Kidney (tissue), 14 donors: ENCODE data around the gene C16orf86. TPM values are rescaled to one million over a fixed set of nuclear protein-coding genes. Genes with fewer than 3 reads are reported as not detected.

Source experiments
- DNase-seq, 5 donors: peaks; one replicate each; pipeline ENCODE4 v3.0.0-alpha.2; 2013 to 2020
- FAIRE-seq: peaks from 2 replicates; lab custom pipeline; 2012; peaks lifted over from hg19 to GRCh38; lab: Jason Lieb, UNC
- H3K27ac ChIP-seq, 2 donors: one replicate each; pipeline ENCODE4 v1.7.0; 2013; ENCODE audit warnings: low read depth in 2 of 2, low read length in 2 of 2, inconsistent platforms in 1 of 2
- H3K27me3 ChIP-seq: one replicate; pipeline ENCODE4 v1.7.1; 2013; ENCODE audit warnings: low read length, inconsistent platforms; ENCODE audit not compliant: control insufficient read depth, insufficient read depth
- H3K36me3 ChIP-seq, 3 donors: one replicate each; pipeline versions ENCODE4 v1.7.0 to v1.7.1; 2013; ENCODE audit warnings: low read length in 3 of 3, control low read depth in 1 of 3, inconsistent platforms in 1 of 3; ENCODE audit not compliant: insufficient read depth in 3 of 3, control insufficient read depth in 2 of 3
- H3K4me1 ChIP-seq, 3 donors: one replicate each; pipeline versions ENCODE4 v1.7.0 to v1.7.1; 2013; ENCODE audit warnings: low read length in 3 of 3, inconsistent platforms in 1 of 3, low read depth in 1 of 3; ENCODE audit not compliant: control insufficient read depth in 2 of 3, insufficient read depth in 2 of 3
- H3K4me3 ChIP-seq, 3 donors: one replicate each; pipeline versions ENCODE4 v1.7.0 to v1.8.1; 2013; ENCODE audit warnings: low read length in 3 of 3, control low read depth in 1 of 3, inconsistent platforms in 1 of 3
- H3K9ac ChIP-seq, 3 donors: one replicate each; pipeline versions ENCODE4 v1.7.0 to v1.7.1; 2013; ENCODE audit warnings: low read length in 3 of 3, control low read depth in 1 of 3, inconsistent platforms in 1 of 3
- H3K9me3 ChIP-seq, 3 donors: one replicate each; pipeline versions ENCODE4 v1.7.0 to v1.7.1; 2013; ENCODE audit warnings: low read length in 3 of 3, control low read depth in 1 of 3, inconsistent platforms in 1 of 3; ENCODE audit not compliant: control insufficient read depth in 2 of 3, insufficient read depth in 1 of 3
- CTCF ChIP-seq: IDR thresholded peaks from 3 replicates; pipeline ENCODE4 v1.5.1; 2012; ENCODE audit warnings: mild to moderate bottlenecking, moderate library complexity, borderline replicate concordance; ENCODE audit not compliant: insufficient read depth; ENCODE audit errors: extremely low read depth
- intact Hi-C: fragments of 100-400 bp; cut with DNase I; formaldehyde crosslinking; loops from one replicate; pipeline ENCODE4 v1.11.1; 2022
- polyA plus RNA-seq: library from polyadenylated mRNA; stranded (reverse); fragments of 350-450 nt; fragmentation: Illumina TruSeq; extraction: RNeasy Lipid Tissue Mini Kit (QIAGEN cat#74804); gene quantifications from one replicate; pipeline ENCODE4 v1.2.3, GENCODE V29; 2014; ENCODE audit warnings: low read depth, low replicate concordance; ENCODE audit not compliant: insufficient read depth
- total RNA-seq: library from RNA; stranded (reverse); fragmentation: NEBNext Ultra II Directional; extraction: Animal tissue kit (Norgen Biotek cat#: 25700); gene quantifications from one replicate; pipeline ENCODE4 v1.2.1, GENCODE V29; 2021
- donor health status: control.
- donor health status: control.
- donor health status: control.
- donor health status: control.
- donor health status: control.
- donor health status: DM: yes; HTN: yes; CAD: no.
- donor health status: Normal renal cell carcinoma (clear cell type).

C16orf86 gene
- total and polyA plus RNA-seq, 2 donors from 2014 or later: 6.6 to 11.2 TPM

- DNase-seq (no peak), FAIRE-seq (no peak)
- Histone ChIP-seq H3K27ac (peak overlapping the region; percentile 37 to 85), H3K9me3 (no peaks in the 10 kb centered on the region), H3K9ac (no peak overlapping the region), H3K36me3 (no peaks in the 10 kb centered on the region), H3K4me1 (peaks cover 0 to 29% (median 25%) of the 10 kb centered on the region in 3 donors), H3K4me3 (no peak overlapping the region), H3K27me3 (no peaks in the 10 kb centered on the region)
- intact Hi-C loops: loop anchor here (10.0 kb wide), 1 partner anchor 252 kb away; no protein-coding TSS in a partner anchor
- TF ChIP-seq CTCF: no peak
These were observed 5.7 kb downstream of the C16orf86 start for GRCh38 chr16:67672306-67672705.

DNA sequence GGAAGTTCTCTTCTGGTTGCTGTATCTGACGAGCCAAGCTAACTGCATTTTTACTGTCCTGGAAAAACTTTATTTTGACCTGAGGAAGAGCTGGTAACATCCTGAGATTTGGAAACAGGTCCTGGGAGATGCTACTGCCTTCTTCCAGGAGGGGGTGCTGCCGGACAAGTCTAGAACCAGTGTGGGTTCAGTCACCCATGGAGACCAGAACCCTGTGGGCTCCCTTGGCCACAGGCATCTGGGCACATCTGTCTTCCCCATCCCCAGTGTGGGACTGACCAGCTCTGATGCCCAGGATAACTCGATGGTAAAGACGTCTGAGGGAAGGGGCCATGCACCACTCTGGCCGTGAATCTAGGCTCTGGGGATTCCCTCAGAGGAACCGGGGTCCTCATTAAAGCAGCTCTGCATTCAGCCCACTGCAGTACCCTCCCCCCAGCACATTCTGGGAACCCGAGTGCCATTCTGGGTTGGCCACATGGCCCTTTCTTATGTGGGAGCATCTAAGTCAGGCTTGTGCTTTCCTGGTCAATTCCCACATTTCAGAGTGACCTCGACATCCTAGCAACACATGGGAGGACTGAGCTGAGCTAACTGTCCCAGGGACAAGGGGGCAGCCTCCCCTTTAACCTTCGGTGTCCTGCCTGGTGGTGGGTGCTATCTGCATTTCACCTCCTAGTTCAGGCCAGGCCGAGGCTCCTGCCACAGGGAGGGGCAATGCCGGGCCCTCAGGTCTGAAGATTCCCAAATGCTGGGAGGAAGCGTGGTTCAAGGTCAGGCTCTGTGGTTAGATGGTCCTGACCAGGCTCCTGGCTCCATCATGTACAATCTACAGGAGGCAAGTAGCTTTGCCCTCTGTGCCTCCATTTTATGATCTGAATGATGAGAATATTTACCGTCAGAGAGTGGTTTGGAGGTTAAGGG lies 6.4 kb downstream of the C16orf86 start:
- peak overlapping the region; percentile 77 to 85 for H3K27ac ChIP-seq
- intact Hi-C loops: loop anchor here (10.0 kb wide), 1 partner anchor 252 kb away; no protein-coding TSS in a partner anchor
- H3K9ac ChIP-seq: peak overlapping the region in 2 of 3 donors; percentile 22 to 45
- no peaks in the 10 kb centered on the region for H3K27me3 ChIP-seq
- peak; percentile 78 for TF ChIP-seq CTCF
- H3K4me3 ChIP-seq: peak overlapping the region in 1 of 3 donors; percentile 34
- DNase-seq (peak; percentile 51 to 83 (median 63)), FAIRE-seq (no peak)
- H3K36me3 ChIP-seq: no peaks in the 10 kb centered on the region
- H3K9me3 ChIP-seq: no peaks in the 10 kb centered on the region
- H3K4me1 ChIP-seq: peaks cover 0 to 23% (median 20%) of the 10 kb centered on the region in 3 donors

DNA sequence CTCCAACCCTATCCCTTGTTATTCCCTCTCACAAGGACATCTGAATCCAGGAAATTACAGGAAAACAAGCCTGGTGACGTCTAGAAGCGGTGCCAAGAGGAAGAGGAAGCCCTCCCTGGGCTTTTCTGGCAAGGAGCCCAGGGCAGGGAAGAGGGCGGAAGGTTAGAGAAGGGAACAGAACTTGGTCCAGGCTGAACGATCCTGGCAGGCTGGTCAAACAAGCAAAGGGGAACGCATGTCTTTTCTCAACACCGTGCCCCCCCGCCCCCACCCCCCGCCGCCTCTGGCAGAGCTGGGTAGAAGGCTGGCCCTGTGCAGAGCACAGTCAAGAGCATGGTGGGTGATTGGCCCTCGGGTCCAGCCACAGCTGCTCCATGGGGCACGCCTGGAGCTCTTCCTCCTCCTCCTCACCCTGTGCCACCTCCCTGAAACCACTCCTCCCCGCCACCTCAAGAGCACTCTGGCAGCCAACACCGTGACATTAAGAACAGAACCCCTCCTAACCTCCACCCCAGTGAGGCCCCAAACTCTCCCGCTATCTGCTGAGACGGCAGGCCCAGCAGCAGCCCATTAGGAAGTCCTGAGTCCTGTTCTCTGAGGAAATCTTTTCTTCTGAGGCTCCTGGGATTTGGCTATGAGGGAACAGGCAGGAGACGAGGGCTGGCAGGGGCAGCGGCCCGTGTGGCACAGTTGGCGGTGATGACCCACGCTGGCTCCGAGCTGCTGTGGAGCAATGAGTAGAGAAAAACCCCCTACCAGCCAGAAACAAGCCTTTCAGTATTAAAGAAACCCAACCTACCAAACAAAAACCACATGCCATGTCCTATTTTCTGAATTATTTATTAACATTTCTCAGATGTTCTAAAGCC lies 7.3 kb downstream of the C16orf86 start:
- no peaks in the 10 kb centered on the region for H3K9me3 ChIP-seq
- no peaks in the 10 kb centered on the region for H3K27me3 ChIP-seq
- DNase-seq: peak in 3 of 5 donors; percentile 48 to 94 (median 71)
- intact Hi-C loops: loop anchor here (10.0 kb wide), 1 partner anchor 251 kb away; no protein-coding TSS in a partner anchor
- TF ChIP-seq CTCF: no peak
- H3K4me1 ChIP-seq: peaks cover 0 to 20% (median 19%) of the 10 kb centered on the region in 3 donors
- H3K27ac ChIP-seq: peak overlapping the region; percentile 78 to 85
- H3K36me3 ChIP-seq: no peaks in the 10 kb centered on the region
- H3K9ac ChIP-seq: peak overlapping the region in 1 of 3 donors; percentile 41
- peak overlapping the region in 1 of 3 donors; percentile 34 for H3K4me3 ChIP-seq
- peak; percentile 46 for FAIRE-seq
